Esophagus squamous epithelium (tissue), 5 donors: ENCODE results near the gene GLDN. TPM values are rescaled to one million over a fixed set of nuclear protein-coding genes. Genes with fewer than 3 reads are reported as not detected.

Experiments used
- DNase-seq: peaks from one replicate; lab custom pipeline; 2025; lab: John Stamatoyannopoulos, UW
- H3K27ac ChIP-seq, 4 donors: fragments of 200-600 bp; sonication (generic); one replicate each; pipeline ENCODE4 v1.5.1; 2016 to 2019; ENCODE audit warnings: mild to moderate bottlenecking in 1 of 4
- H3K27me3 ChIP-seq, 4 donors: fragments of 200-600 bp; sonication (generic); 1 replicate in 3 of 4; 2 replicates in 1 of 4; pipeline versions ENCODE4 v1.5.1 to v1.6.0; 2017 to 2021; ENCODE audit warnings: antibody characterized with exemption in 1 of 4
- H3K36me3 ChIP-seq, 3 donors: fragments of 200-600 bp; sonication (generic); one replicate each; pipeline ENCODE4 v1.5.1; 2016 to 2019
- H3K4me1 ChIP-seq, 3 donors: fragments of 200-600 bp; sonication (generic); one replicate each; pipeline ENCODE4 v1.5.1; 2017 to 2019
- H3K4me3 ChIP-seq, 4 donors: fragments of 200-600 bp; sonication (generic); 1 replicate in 3 of 4; 2 replicates in 1 of 4; pipeline ENCODE4 v1.5.1; 2016 to 2019; ENCODE audit warnings: mild to moderate bottlenecking in 2 of 4, moderate library complexity in 1 of 4
- H3K9me3 ChIP-seq, 3 donors: fragments of 200-600 bp; sonication (generic); one replicate each; pipeline ENCODE4 v1.5.1; 2016 to 2019
- CTCF ChIP-seq, 6 experiments: fragments of 450-650 bp in 4 of 6; fragments of 200-600 bp in 2 of 6; sonication (generic) in 2 of 6; IDR thresholded peaks; one replicate each; pipeline ENCODE4 v1.5.1; 2016 to 2019; ENCODE audit warnings: antibody characterized with exemption in 6 of 6, mild to moderate bottlenecking in 4 of 6, moderate library complexity in 4 of 6
- POLR2A ChIP-seq, 4 donors: fragments of 450-650 bp; IDR thresholded peaks; one replicate each; pipeline ENCODE4 v1.6.1; 2017; ENCODE audit warnings: antibody characterized with exemption in 4 of 4, mild to moderate bottlenecking in 4 of 4, moderate library complexity in 3 of 4
- WGBS, 2 donors: methylation state at CpG; one replicate each; pipeline ENCODE4 v1.1.5; 2018; 5-methylcytosine and 5-hydroxymethylcytosine counted together
- intact Hi-C: fragments of 100-400 bp; cut with DNase I; formaldehyde crosslinking; loops from one replicate; pipeline ENCODE4 v1.15.0; 2022
- total RNA-seq, 4 donors: library from RNA; depleted of rRNA; stranded (reverse); fragments of >200 nt; gene quantifications; one replicate each; pipeline ENCODE4 v1.1.0, GENCODE V29; 2016
- donor health status: DM: yes; HTN: yes; CAD: no.

GLDN gene
- total RNA-seq, 4 donors from 2014 or later: 0.31 to 2.1 (median 0.74) TPM

DNA sequence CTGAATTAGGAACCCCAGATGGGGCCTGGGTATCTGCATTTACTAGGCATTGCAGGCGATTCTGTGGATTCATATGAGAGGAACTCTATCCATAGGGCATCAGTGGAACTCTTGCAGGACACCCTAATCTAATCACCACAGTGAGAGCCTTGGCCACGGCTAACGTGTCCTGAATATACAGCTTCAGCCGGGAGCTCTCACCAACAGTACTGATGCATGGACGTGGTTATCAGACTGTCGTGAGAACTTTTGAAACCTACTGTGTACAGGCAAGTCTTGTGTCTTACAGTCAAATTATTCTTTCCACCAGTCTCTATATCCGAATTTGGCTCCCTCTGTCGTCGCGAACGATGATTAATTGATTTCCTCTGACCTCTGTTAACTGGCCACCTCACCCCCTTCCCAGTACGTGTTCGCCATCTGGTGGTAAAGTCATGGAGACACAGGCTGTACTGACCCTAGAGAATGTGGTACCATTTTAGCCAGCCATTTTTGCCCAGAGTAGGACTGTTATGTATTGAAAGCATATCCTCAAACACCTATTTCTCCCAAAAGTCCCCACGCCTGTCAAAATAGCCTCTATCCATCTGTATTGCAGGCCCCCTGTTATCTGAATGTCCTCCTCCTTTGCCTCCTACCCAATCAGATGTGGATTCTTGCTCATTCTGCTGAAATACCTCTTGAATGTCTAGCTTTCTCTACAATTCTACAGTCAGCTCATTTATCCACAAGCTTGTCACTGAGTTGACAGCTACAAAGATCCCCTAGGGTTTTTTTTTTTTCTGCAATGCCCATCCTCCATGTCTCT is 39.7 kb downstream of the GLDN start:
- DNase-seq: no peak
- intact Hi-C loops: loop anchor here (5.0 kb wide), 1 partner anchor 104 kb away; no protein-coding TSS in a partner anchor
- H3K27me3 ChIP-seq: peaks cover 0 to 18% (median 0%) of the 10 kb centered on the region in 4 donors
- peaks cover 0 to 25% (median 7%) of the 10 kb centered on the region in 3 donors for H3K4me1 ChIP-seq
- 22 to 25% methylated on average over 13 to 14 of the region's 14 CpGs for WGBS, 2 donors
- H3K9me3 ChIP-seq: no peaks in the 10 kb centered on the region
- H3K27ac ChIP-seq: no peak overlapping the region
- peak overlapping the region in 1 of 4 donors; percentile 12 for H3K4me3 ChIP-seq
- H3K36me3 ChIP-seq: no peaks in the 10 kb centered on the region
- TF ChIP-seq CTCF (IDR thresholded peaks at IDR 0.05) (peak; percentile 53 to 87 (median 82)), POLR2A (IDR thresholded peaks at IDR 0.05) (no peak)

- no peaks in the 10 kb centered on the region for H3K36me3 ChIP-seq
- no peak overlapping the region for H3K4me3 ChIP-seq
- no peak overlapping the region for H3K27ac ChIP-seq
- H3K9me3 ChIP-seq: no peaks in the 10 kb centered on the region
- intact Hi-C loops: loop anchor here (5.0 kb wide), 1 partner anchor 105 kb away; no protein-coding TSS in a partner anchor
- WGBS, 2 donors: 13 to 14% methylated on average over 4 of the region's 4 CpGs
- H3K27me3 ChIP-seq: peaks cover 0 to 22% (median 0%) of the 10 kb centered on the region in 4 donors
- TF ChIP-seq CTCF (IDR thresholded peaks at IDR 0.05) (peak in 4 of 6 experiments; percentile 10 to 46 (median 20)), POLR2A (IDR thresholded peaks at IDR 0.05) (no peak)
- no peak for DNase-seq
- H3K4me1 ChIP-seq: peaks cover 0 to 25% (median 7%) of the 10 kb centered on the region in 3 donors
Measured at GRCh38 chr15:51382787-51383186, 41.3 kb downstream of the GLDN start.

- peaks cover 0 to 22% (median 0%) of the 10 kb centered on the region in 4 donors for H3K27me3 ChIP-seq
- H3K4me3 ChIP-seq: no peak overlapping the region
- H3K36me3 ChIP-seq: no peaks in the 10 kb centered on the region
- WGBS, 2 donors: 76 to 81% methylated on average over 8 of the region's 8 CpGs
- TF ChIP-seq CTCF (IDR thresholded peaks at IDR 0.05): no peak
- intact Hi-C loops: no loop called here
- no peaks in the 10 kb centered on the region for H3K9me3 ChIP-seq
- peaks cover 0 to 4% (median 1%) of the 10 kb centered on the region in 3 donors for H3K4me1 ChIP-seq
- no peak overlapping the region for H3K27ac ChIP-seq
- DNase-seq: no peak
Measured at GRCh38 chr15:51386029-51386428, 44.6 kb downstream of the GLDN start.

DNA sequence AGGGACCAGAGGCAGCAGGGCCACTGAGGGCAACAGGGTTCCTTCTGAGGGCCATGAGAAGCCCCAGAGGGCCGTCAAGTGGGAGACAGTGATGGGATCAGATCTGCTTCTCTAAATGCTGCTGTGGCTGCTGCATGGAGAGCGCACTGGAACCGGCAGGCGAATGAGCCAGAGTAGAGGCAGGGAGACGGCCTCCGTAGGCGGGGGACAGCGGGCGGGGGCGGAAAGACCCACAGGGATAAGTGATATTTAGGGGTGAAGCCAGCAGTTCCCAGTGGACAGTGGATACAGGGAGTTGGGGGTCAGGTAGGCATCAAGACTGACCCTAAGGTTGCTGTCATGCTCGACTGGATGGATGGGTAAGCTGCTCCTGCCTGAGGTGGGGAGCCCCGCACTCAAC is 45.0 kb downstream of the GLDN start:
- no peak for TF ChIP-seq CTCF (IDR thresholded peaks at IDR 0.05)
- no peak for TF ChIP-seq POLR2A (IDR thresholded peaks at IDR 0.05)
- Histone ChIP-seq H3K9me3 (no peaks in the 10 kb centered on the region), H3K36me3 (no peaks in the 10 kb centered on the region), H3K27ac (no peak overlapping the region), H3K27me3 (peaks cover 0 to 22% (median 0%) of the 10 kb centered on the region in 4 donors), H3K4me3 (no peak overlapping the region), H3K4me1 (no peaks in the 10 kb centered on the region)
- no peak for DNase-seq
- 84 to 85% methylated on average over 11 to 12 of the region's 12 CpGs for WGBS, 2 donors
- intact Hi-C loops: no loop called here
